IMR-90 (cell line): ENCODE data around the gene GNB5. TPM values are rescaled to one million over a fixed set of nuclear protein-coding genes. Genes with fewer than 3 reads are reported as not detected.

ENCODE experiments used
- ATAC-seq: fragments of 200-7000 bp; cut with Tn5 transposase; 2 replicates; pipeline ENCODE4 v1.9.1; 2020; ENCODE audit warnings: low read depth, mild to moderate bottlenecking, moderate library complexity
- BruUV-seq: library from RNA; stranded (reverse); fragments of 400-500 nt; replicated peaks from 2 replicates; lab custom pipeline; 2021; lab: Mats Ljungman, UMichigan
- CTCF ChIA-PET: fragments of 300-600 bp; formaldehyde crosslinking; extraction: SDS; loops from one replicate; lab custom pipeline; 2021; ENCODE audit warnings: antibody characterized with exemption; lab: Yijun Ruan, JAX
- POLR2A ChIA-PET: fragments of 300-600 bp; sonication (Branson Sonifier 250); formaldehyde crosslinking; loops from one replicate; lab custom pipeline; 2022; ENCODE audit warnings: antibody characterized with exemption; ENCODE audit not compliant: unreplicated experiment; lab: Charles Lee
- DNase-seq: peaks from one replicate; pipeline ENCODE4 v3.0.0; 2013
- H2AFZ ChIP-seq: replicated peaks from 2 replicates; pipeline ENCODE3; 2013; ENCODE audit warnings: low read length, mild to moderate bottlenecking; ENCODE audit not compliant: poor library complexity
- H2AK5ac ChIP-seq: 2 replicates; pipeline ENCODE4 v1.6.1; 2013; ENCODE audit warnings: low read depth, low read length, inconsistent platforms
- H2AK9ac ChIP-seq: replicated peaks from 2 replicates; pipeline ENCODE3; 2013; ENCODE audit warnings: mild to moderate bottlenecking, low read depth, low read length, moderate library complexity; ENCODE audit not compliant: poor library complexity
- H2BK120ac ChIP-seq: 2 replicates; pipeline ENCODE4 v1.6.1; 2013; ENCODE audit warnings: low read depth, low read length, inconsistent platforms
- H2BK15ac ChIP-seq: 3 replicates; pipeline ENCODE4 v1.6.1; 2013; ENCODE audit warnings: low read depth, low read length, inconsistent platforms
- H2BK20ac ChIP-seq: 2 replicates; pipeline ENCODE4 v1.6.1; 2013; ENCODE audit warnings: low read depth, mild to moderate bottlenecking, inconsistent platforms, low read length, moderate library complexity
- H2BK5ac ChIP-seq: 2 replicates; pipeline ENCODE4 v1.6.1; 2013; ENCODE audit warnings: mild to moderate bottlenecking, low read depth, low read length, inconsistent platforms; ENCODE audit not compliant: poor library complexity, severe bottlenecking
- H3K14ac ChIP-seq: replicated peaks from 2 replicates; pipeline ENCODE4 v1.6.1; 2013; ENCODE audit warnings: low read depth, low read length, inconsistent platforms
- H3K18ac ChIP-seq: 2 replicates; pipeline ENCODE4 v1.6.1; 2013; ENCODE audit warnings: low read depth, low read length, control low read depth
- H3K23ac ChIP-seq: 2 replicates; pipeline ENCODE4 v1.6.1; 2013; ENCODE audit warnings: low read depth, low read length, inconsistent platforms
- H3K27ac ChIP-seq: 2 replicates; pipeline ENCODE4 v1.5.1; 2013; ENCODE audit warnings: mild to moderate bottlenecking, control low read depth, low read length; ENCODE audit not compliant: insufficient read depth
- H3K27me3 ChIP-seq: 2 replicates; pipeline ENCODE4 v1.6.1; 2013; ENCODE audit warnings: low read length; ENCODE audit not compliant: control insufficient read depth, insufficient read depth
- H3K36me3 ChIP-seq: 2 replicates; pipeline ENCODE4 v1.6.1; 2013; ENCODE audit warnings: low read length, mixed read lengths; ENCODE audit not compliant: control insufficient read depth, insufficient read depth
- H3K4ac ChIP-seq: 2 replicates; pipeline ENCODE4 v1.6.1; 2013; ENCODE audit warnings: low read depth, low read length, inconsistent platforms
- H3K4me1 ChIP-seq: 2 replicates; pipeline ENCODE4 v1.6.1; 2013; ENCODE audit warnings: low read length, mixed read lengths; ENCODE audit not compliant: control insufficient read depth, insufficient read depth
- H3K4me2 ChIP-seq: 2 replicates; pipeline ENCODE4 v1.6.1; 2013; ENCODE audit warnings: low read depth, mild to moderate bottlenecking, control low read depth, low read length, moderate library complexity
- H3K4me3 ChIP-seq: 2 replicates; pipeline ENCODE4 v1.5.1; 2013; ENCODE audit warnings: low read depth, mild to moderate bottlenecking, control low read depth, low read length, moderate library complexity; ENCODE audit not compliant: insufficient read depth
- H3K56ac ChIP-seq: 2 replicates; pipeline ENCODE4 v1.6.1; 2013; ENCODE audit warnings: low read length, inconsistent platforms; ENCODE audit not compliant: insufficient read depth; ENCODE audit errors: extremely low read depth
- H3K79me1 ChIP-seq, 2 experiments: 2 replicates each; pipeline ENCODE4 v1.6.1; 2013; ENCODE audit warnings: low read length in 2 of 2, inconsistent platforms in 1 of 2, low read depth in 1 of 2
- H3K9ac ChIP-seq: 2 replicates; pipeline ENCODE4 v1.6.1; 2013; ENCODE audit warnings: low read depth, low read length, control low read depth
- H3K9me1 ChIP-seq: 2 replicates; pipeline ENCODE4 v1.6.1; 2013; ENCODE audit warnings: low read length, inconsistent platforms; ENCODE audit not compliant: insufficient read depth
- H3K9me3 ChIP-seq: 2 replicates; pipeline ENCODE4 v1.6.1; 2013; ENCODE audit warnings: low read length; ENCODE audit not compliant: control insufficient read depth, insufficient read depth
- H4K20me1 ChIP-seq: 2 replicates; pipeline ENCODE4 v1.6.1; 2013; ENCODE audit warnings: low read length, inconsistent platforms; ENCODE audit not compliant: insufficient read depth
- H4K5ac ChIP-seq: 2 replicates; pipeline ENCODE4 v1.6.1; 2013; ENCODE audit warnings: mild to moderate bottlenecking, low read depth, low read length, control low read depth
- H4K8ac ChIP-seq, 2 experiments: 2 replicates each; pipeline ENCODE4 v1.6.1; 2013; ENCODE audit warnings: low read depth in 2 of 2, low read length in 2 of 2, control low read depth in 1 of 2, inconsistent platforms in 1 of 2
- H4K91ac ChIP-seq: 2 replicates; pipeline ENCODE4 v1.6.1; 2013; ENCODE audit warnings: low read depth, low read length, inconsistent platforms; ENCODE audit not compliant: insufficient read depth
- CEBPB ChIP-seq: IDR thresholded peaks from 2 replicates; pipeline ENCODE4 v1.6.1; 2012; ENCODE audit warnings: low read depth, low read length, improper control_type of control experiment
- WGBS, 2 experiments: methylation state at CpG; one replicate each; pipeline versions ENCODE4 v1.1.5 to v1.1.7; 2013; ENCODE audit warnings: missing lambda C conversion rate in 2 of 2; ENCODE audit not compliant: insufficient read length in 1 of 2; ENCODE audit errors: extremely low coverage in 2 of 2; 5-methylcytosine and 5-hydroxymethylcytosine counted together
- dilution Hi-C: fragments of 300-500 bp; cut with HindIII; formaldehyde crosslinking; loops from one replicate; pipeline ENCODE4 v1.14.3; 2018; ENCODE audit warnings: low sequenced_read_pairs; ENCODE audit not compliant: unreplicated experiment
- in situ Hi-C: fragments of 300-500 bp; cut with MboI; formaldehyde crosslinking; loops from 3 replicates; pipeline ENCODE4 v1.14.3; 2019; ENCODE audit warnings: low sequenced_read_pairs, inconsistent platforms, mixed read lengths
- intact Hi-C: fragments of 100-400 bp; cut with micrococcal nuclease; formaldehyde crosslinking; loops from 2 replicates; pipeline ENCODE4 v1.10.0; 2022
- polyA plus RNA-seq, 3 experiments: library from polyadenylated mRNA; depleted of rRNA; stranded (reverse); fragments of >200 nt; gene quantifications; 2 replicates each; pipeline ENCODE4 v1.2.3, GENCODE V29; 2012; ENCODE audit warnings: low replicate concordance in 1 of 3
- total RNA-seq: library from RNA; depleted of rRNA; stranded (reverse); fragments of >200 nt; gene quantifications from 2 replicates; pipeline ENCODE4 v1.2.3, GENCODE V29; 2012
- TF ChIP-seq, protein P1 (sequence below): fragments of 150-350 bp; IDR thresholded peaks from 2 replicates; pipeline ENCODE4 v1.6.1; 2016; ENCODE audit warnings: low read depth, mild to moderate bottlenecking, low read length, moderate library complexity, borderline replicate concordance

GNB5 gene
- total and polyA plus RNA-seq, 2 of the 4 experiments (the other 2 are of a cell fraction): 27.7 to 33.2 TPM

DNA sequence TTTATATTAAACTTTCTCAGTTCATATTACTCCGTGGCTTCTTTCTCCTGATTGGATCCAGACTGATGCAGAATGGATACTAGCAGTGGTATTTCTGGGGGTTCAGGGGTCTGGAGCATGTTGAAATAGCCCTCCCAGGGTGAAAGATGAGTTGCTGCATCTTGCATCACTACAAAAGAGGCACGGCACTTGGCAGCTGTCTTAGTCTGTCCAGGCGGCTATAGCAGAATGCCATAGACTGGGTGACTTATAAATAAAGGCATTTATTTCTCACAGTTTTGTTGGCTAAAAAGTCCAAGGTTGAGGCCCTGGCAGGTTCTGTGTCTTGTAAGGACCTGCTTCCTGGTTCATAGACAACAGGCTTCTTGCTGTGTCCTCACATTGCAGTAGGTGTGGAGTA, 78.0 kb downstream of the GNB5 start:
- Histone ChIP-seq H3K79me1 (no peaks in the 10 kb centered on the region), H3K18ac (no peak overlapping the region), H3K9me3 (no peaks in the 10 kb centered on the region), H2AK9ac (no peak overlapping the region), H2AK5ac (no peak overlapping the region), H4K91ac (no peak overlapping the region), H3K27ac (no peak overlapping the region), H3K4me2 (no peak overlapping the region), H2BK15ac (no peak overlapping the region), H2BK120ac (no peak overlapping the region), H3K4ac (no peak overlapping the region), H4K5ac (no peak overlapping the region), H3K9ac (no peak overlapping the region), H4K20me1 (no peaks in the 10 kb centered on the region), H3K4me1 (peaks cover 4% of the 10 kb centered on the region), H3K36me3 (no peaks in the 10 kb centered on the region), H3K9me1 (no peaks in the 10 kb centered on the region), H3K14ac (no peak overlapping the region), H3K4me3 (no peak overlapping the region), H4K8ac (no peak overlapping the region), H2BK20ac (no peak overlapping the region), H3K56ac (no peak overlapping the region), H2BK5ac (no peak overlapping the region), H3K23ac (no peak overlapping the region), H3K27me3 (peaks cover 34% of the 10 kb centered on the region), H2AFZ (no peak overlapping the region)
- intact Hi-C loops: no loop called here
- ATAC-seq (no peak), DNase-seq (no peak)
- WGBS, 2 experiments: 80% methylated on average over 1 of the region's 3 CpGs; no CpG with 5 or more reads in 1 of the 2 experiments
- TF ChIP-seq, protein P1, sequence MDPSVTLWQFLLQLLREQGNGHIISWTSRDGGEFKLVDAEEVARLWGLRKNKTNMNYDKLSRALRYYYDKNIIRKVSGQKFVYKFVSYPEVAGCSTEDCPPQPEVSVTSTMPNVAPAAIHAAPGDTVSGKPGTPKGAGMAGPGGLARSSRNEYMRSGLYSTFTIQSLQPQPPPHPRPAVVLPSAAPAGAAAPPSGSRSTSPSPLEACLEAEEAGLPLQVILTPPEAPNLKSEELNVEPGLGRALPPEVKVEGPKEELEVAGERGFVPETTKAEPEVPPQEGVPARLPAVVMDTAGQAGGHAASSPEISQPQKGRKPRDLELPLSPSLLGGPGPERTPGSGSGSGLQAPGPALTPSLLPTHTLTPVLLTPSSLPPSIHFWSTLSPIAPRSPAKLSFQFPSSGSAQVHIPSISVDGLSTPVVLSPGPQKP: no peak
- TF ChIP-seq CEBPB: peak; percentile 45; the same call in 1 of the 2 replicates
- BruUV-seq: no TSS peak
- CTCF ChIA-PET: no interaction called here
- in situ Hi-C loops: no loop called here
- POLR2A ChIA-PET: no interaction called here
- dilution Hi-C loops: no loop called here
